ENCODE measurements around the gene CTIF. TPM values are rescaled to one million over a fixed set of nuclear protein-coding genes. Genes with fewer than 3 reads are reported as not detected.
A peak's percentile ranks its signal among the peaks of the same experiment; 100 is the strongest.

The CTIF gene
- polyA plus RNA-seq, 2 donors, result 11.8 to 22.7 TPM

GRCh38 chr18:48548921-48549320 lies 10.1 kb downstream of the CTIF start:
- H3K36me3 ChIP-seq (ENCODE audit: control insufficient read depth in 2 of 2, insufficient read depth in 2 of 2, low read length in 1 of 2), result no peaks in the 10 kb centered on the region
- H3K27ac ChIP-seq (ENCODE audit: low read depth in 2 of 2, low read length in 1 of 2), result peak overlapping the region in 1 of 2 donors; percentile 59
- H3K27me3 ChIP-seq (ENCODE audit: control insufficient read depth in 1 of 2, insufficient read depth in 2 of 2, low read length in 2 of 2), result no peaks in the 10 kb centered on the region
- no peaks in the 10 kb centered on the region for H3K9me3 ChIP-seq (ENCODE audit: control insufficient read depth in 2 of 2, insufficient read depth in 1 of 2, low read depth in 1 of 2, low read length in 1 of 2)
- WGBS, 2 donors, result 73 to 77% methylated on average over 4 of the region's 4 CpGs
- H3K4me3 ChIP-seq (ENCODE audit: low read depth in 1 of 2, low read length in 2 of 2), result no peak overlapping the region
- peaks cover 13 to 18% of the 10 kb centered on the region in 2 donors for H3K4me1 ChIP-seq (ENCODE audit: control insufficient read depth in 2 of 2, insufficient read depth in 2 of 2, low read length in 1 of 2)

GRCh38 chr18:48550101-48550729 lies 11.4 kb downstream of the CTIF start:
- 76 to 90% methylated on average over 2 of the region's 2 CpGs for WGBS, 2 donors
- Histone ChIP-seq H3K9me3 (ENCODE audit: control insufficient read depth in 2 of 2, insufficient read depth in 1 of 2, low read depth in 1 of 2, low read length in 1 of 2) (no peaks in the 10 kb centered on the region), H3K4me3 (ENCODE audit: low read depth in 1 of 2, low read length in 2 of 2) (no peak overlapping the region), H3K27ac (ENCODE audit: low read depth in 2 of 2, low read length in 1 of 2) (no peak overlapping the region), H3K4me1 (ENCODE audit: control insufficient read depth in 2 of 2, insufficient read depth in 2 of 2, low read length in 1 of 2) (peaks cover 11 to 15% of the 10 kb centered on the region in 2 donors), H3K36me3 (ENCODE audit: control insufficient read depth in 2 of 2, insufficient read depth in 2 of 2, low read length in 1 of 2) (no peaks in the 10 kb centered on the region), H3K27me3 (ENCODE audit: control insufficient read depth in 1 of 2, insufficient read depth in 2 of 2, low read length in 2 of 2) (no peaks in the 10 kb centered on the region)

GRCh38 chr18:48551100-48551499 lies 12.3 kb downstream of the CTIF start:
- 85 to 90% methylated on average over 2 of the region's 2 CpGs for WGBS, 2 donors
- Histone ChIP-seq H3K27me3 (ENCODE audit: control insufficient read depth in 1 of 2, insufficient read depth in 2 of 2, low read length in 2 of 2) (no peaks in the 10 kb centered on the region), H3K9me3 (ENCODE audit: control insufficient read depth in 2 of 2, insufficient read depth in 1 of 2, low read depth in 1 of 2, low read length in 1 of 2) (no peaks in the 10 kb centered on the region), H3K36me3 (ENCODE audit: control insufficient read depth in 2 of 2, insufficient read depth in 2 of 2, low read length in 1 of 2) (no peaks in the 10 kb centered on the region), H3K4me1 (ENCODE audit: control insufficient read depth in 2 of 2, insufficient read depth in 2 of 2, low read length in 1 of 2) (peaks cover 3 to 11% of the 10 kb centered on the region in 2 donors), H3K4me3 (ENCODE audit: low read depth in 1 of 2, low read length in 2 of 2) (no peak overlapping the region), H3K27ac (ENCODE audit: low read depth in 2 of 2, low read length in 1 of 2) (no peak overlapping the region)

GRCh38 chr18:48552130-48552529 lies 13.3 kb downstream of the CTIF start:
- H3K27ac ChIP-seq (ENCODE audit: low read depth in 2 of 2, low read length in 1 of 2), result no peak overlapping the region
- H3K36me3 ChIP-seq (ENCODE audit: control insufficient read depth in 2 of 2, insufficient read depth in 2 of 2, low read length in 1 of 2), result peaks cover 0 to 2% of the 10 kb centered on the region in 2 donors
- 84% methylated on average over 3 of the region's 3 CpGs for WGBS, 2 donors

GRCh38 chr18:48553236-48553635 lies 14.4 kb downstream of the CTIF start:
- WGBS, 2 donors, result 54 to 70% methylated on average over 13 of the region's 13 CpGs
- peaks cover 3 to 6% of the 10 kb centered on the region in 2 donors for H3K4me1 ChIP-seq (ENCODE audit: control insufficient read depth in 2 of 2, insufficient read depth in 2 of 2, low read length in 1 of 2)
- H3K4me3 ChIP-seq (ENCODE audit: low read depth in 1 of 2, low read length in 2 of 2), result no peak overlapping the region
- H3K27ac ChIP-seq (ENCODE audit: low read depth in 2 of 2, low read length in 1 of 2), result no peak overlapping the region
- peaks cover 0 to 2% of the 10 kb centered on the region in 2 donors for H3K36me3 ChIP-seq (ENCODE audit: control insufficient read depth in 2 of 2, insufficient read depth in 2 of 2, low read length in 1 of 2)
- H3K9me3 ChIP-seq (ENCODE audit: control insufficient read depth in 2 of 2, insufficient read depth in 1 of 2, low read depth in 1 of 2, low read length in 1 of 2), result no peaks in the 10 kb centered on the region
- no peaks in the 10 kb centered on the region for H3K27me3 ChIP-seq (ENCODE audit: control insufficient read depth in 1 of 2, insufficient read depth in 2 of 2, low read length in 2 of 2)

More at GRCh38 chr18:48552130-48552529, 13.3 kb downstream of the CTIF start:
- H3K4me3 ChIP-seq (ENCODE audit: low read depth in 1 of 2, low read length in 2 of 2), result no peak overlapping the region
- H3K27me3 ChIP-seq (ENCODE audit: control insufficient read depth in 1 of 2, insufficient read depth in 2 of 2, low read length in 2 of 2), result no peaks in the 10 kb centered on the region
- H3K4me1 ChIP-seq (ENCODE audit: control insufficient read depth in 2 of 2, insufficient read depth in 2 of 2, low read length in 1 of 2), result peaks cover 3 to 11% of the 10 kb centered on the region in 2 donors
- no peaks in the 10 kb centered on the region for H3K9me3 ChIP-seq (ENCODE audit: control insufficient read depth in 2 of 2, insufficient read depth in 1 of 2, low read depth in 1 of 2, low read length in 1 of 2)

- Histone ChIP-seq H3K4me1 (ENCODE audit: control insufficient read depth in 2 of 2, insufficient read depth in 2 of 2, low read length in 1 of 2) (peaks cover 3 to 6% of the 10 kb centered on the region in 2 donors), H3K27ac (ENCODE audit: low read depth in 2 of 2, low read length in 1 of 2) (no peak overlapping the region), H3K27me3 (ENCODE audit: control insufficient read depth in 1 of 2, insufficient read depth in 2 of 2, low read length in 2 of 2) (no peaks in the 10 kb centered on the region), H3K36me3 (ENCODE audit: control insufficient read depth in 2 of 2, insufficient read depth in 2 of 2, low read length in 1 of 2) (peaks cover 0 to 2% of the 10 kb centered on the region in 2 donors), H3K4me3 (ENCODE audit: low read depth in 1 of 2, low read length in 2 of 2) (no peak overlapping the region), H3K9me3 (ENCODE audit: control insufficient read depth in 2 of 2, insufficient read depth in 1 of 2, low read depth in 1 of 2, low read length in 1 of 2) (peaks cover 0 to 2% of the 10 kb centered on the region in 2 donors)
- WGBS, 2 donors, result 89 to 96% methylated on average over 7 of the region's 7 CpGs
These were observed 16.0 kb downstream of the CTIF start for GRCh38 chr18:48554610-48555400.

GRCh38 chr18:48555465-48555995 lies 16.7 kb downstream of the CTIF start:
- Histone ChIP-seq H3K4me3 (ENCODE audit: low read depth in 1 of 2, low read length in 2 of 2) (no peak overlapping the region), H3K27ac (ENCODE audit: low read depth in 2 of 2, low read length in 1 of 2) (peak overlapping the region in 1 of 2 donors; percentile 42)

GRCh38 chr18:48557640-48558174 lies 18.9 kb downstream of the CTIF start:
- H3K4me1 ChIP-seq (ENCODE audit: control insufficient read depth in 2 of 2, insufficient read depth in 2 of 2, low read length in 1 of 2), result peaks cover 3 to 6% of the 10 kb centered on the region in 2 donors
- H3K9me3 ChIP-seq (ENCODE audit: control insufficient read depth in 2 of 2, insufficient read depth in 1 of 2, low read depth in 1 of 2, low read length in 1 of 2), result peaks cover 0 to 2% of the 10 kb centered on the region in 2 donors
- no peak overlapping the region for H3K4me3 ChIP-seq (ENCODE audit: low read depth in 1 of 2, low read length in 2 of 2)
- H3K27me3 ChIP-seq (ENCODE audit: control insufficient read depth in 1 of 2, insufficient read depth in 2 of 2, low read length in 2 of 2), result no peaks in the 10 kb centered on the region
- WGBS, 2 donors, result 90 to 93% methylated on average over 2 of the region's 2 CpGs
- peaks cover 0 to 2% of the 10 kb centered on the region in 2 donors for H3K36me3 ChIP-seq (ENCODE audit: control insufficient read depth in 2 of 2, insufficient read depth in 2 of 2, low read length in 1 of 2)
- H3K27ac ChIP-seq (ENCODE audit: low read depth in 2 of 2, low read length in 1 of 2), result no peak overlapping the region

More at GRCh38 chr18:48555465-48555995, 16.7 kb downstream of the CTIF start:
- Histone ChIP-seq H3K27me3 (ENCODE audit: control insufficient read depth in 1 of 2, insufficient read depth in 2 of 2, low read length in 2 of 2) (no peaks in the 10 kb centered on the region), H3K36me3 (ENCODE audit: control insufficient read depth in 2 of 2, insufficient read depth in 2 of 2, low read length in 1 of 2) (peaks cover 0 to 2% of the 10 kb centered on the region in 2 donors), H3K9me3 (ENCODE audit: control insufficient read depth in 2 of 2, insufficient read depth in 1 of 2, low read depth in 1 of 2, low read length in 1 of 2) (peaks cover 0 to 2% of the 10 kb centered on the region in 2 donors), H3K4me1 (ENCODE audit: control insufficient read depth in 2 of 2, insufficient read depth in 2 of 2, low read length in 1 of 2) (peaks cover 3 to 6% of the 10 kb centered on the region in 2 donors)

- WGBS, 2 donors, result 45 to 60% methylated on average over 2 of the region's 2 CpGs
- H3K4me3 ChIP-seq (ENCODE audit: low read depth in 1 of 2, low read length in 2 of 2), result no peak overlapping the region
- no peak overlapping the region for H3K27ac ChIP-seq (ENCODE audit: low read depth in 2 of 2, low read length in 1 of 2)
- peaks cover 0 to 2% of the 10 kb centered on the region in 2 donors for H3K9me3 ChIP-seq (ENCODE audit: control insufficient read depth in 2 of 2, insufficient read depth in 1 of 2, low read depth in 1 of 2, low read length in 1 of 2)
- H3K27me3 ChIP-seq (ENCODE audit: control insufficient read depth in 1 of 2, insufficient read depth in 2 of 2, low read length in 2 of 2), result no peaks in the 10 kb centered on the region
- peaks cover 0 to 2% of the 10 kb centered on the region in 2 donors for H3K36me3 ChIP-seq (ENCODE audit: control insufficient read depth in 2 of 2, insufficient read depth in 2 of 2, low read length in 1 of 2)
- peaks cover under 1 to 2% of the 10 kb centered on the region in 2 donors for H3K4me1 ChIP-seq (ENCODE audit: control insufficient read depth in 2 of 2, insufficient read depth in 2 of 2, low read length in 1 of 2)
These were observed 19.4 kb downstream of the CTIF start for GRCh38 chr18:48558248-48558647.
